ENCODE data around the gene GAPDH. TPM values are rescaled to one million over a fixed set of nuclear protein-coding genes. Genes with fewer than 3 reads are reported as not detected.

Gene GAPDH
- total RNA-seq, 1 donor from 2014 or later = 5,507 TPM

DNA sequence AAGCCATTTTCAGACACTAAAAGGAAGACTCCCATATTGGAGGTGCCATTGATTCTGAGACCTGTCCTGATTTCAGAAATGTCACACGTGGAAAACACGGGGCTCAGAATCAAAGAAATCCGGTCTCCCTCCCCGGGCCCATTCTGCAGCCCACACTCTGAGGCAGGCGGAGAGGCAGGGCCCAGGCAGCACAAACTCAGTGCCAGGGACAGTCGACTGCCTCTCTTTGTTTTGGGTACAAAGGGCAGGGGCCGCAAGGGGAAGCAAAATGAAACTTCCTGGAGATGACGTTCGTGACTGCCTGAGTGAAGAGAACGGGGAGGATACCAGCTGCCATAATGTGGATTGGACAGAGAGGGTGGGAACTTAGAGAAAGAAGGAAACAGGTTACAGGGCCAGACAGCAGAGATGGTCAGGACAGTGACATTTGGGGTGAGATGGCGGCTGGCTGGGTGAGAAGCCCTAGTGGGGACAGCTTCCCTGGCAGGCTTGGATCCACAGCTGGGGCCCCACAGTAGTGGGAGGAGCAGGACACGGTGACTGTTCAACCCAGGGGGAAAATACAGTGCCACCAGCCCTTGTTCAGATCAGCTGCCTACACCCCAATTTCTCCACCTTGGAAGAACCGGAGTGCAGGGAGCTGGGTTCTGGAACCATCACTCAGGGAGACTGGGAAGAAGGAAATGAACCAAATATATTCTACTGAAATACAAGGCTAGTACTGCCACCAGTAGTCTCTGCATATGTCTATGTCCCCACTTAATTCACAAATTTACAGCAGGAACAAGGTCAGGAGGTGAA is 8.1 kb downstream of the GAPDH start:
- peaks cover 44 to 57% (median 51%) of the 10 kb centered on the region in 3 donors for H3K4me1 ChIP-seq (ENCODE audit: control insufficient read depth in 3 of 3, insufficient read depth in 3 of 3, low read length in 3 of 3)
- no peaks in the 10 kb centered on the region for H3K27me3 ChIP-seq (ENCODE audit: control insufficient read depth in 3 of 3, insufficient read depth in 3 of 3, low read length in 3 of 3)
- H3K9ac ChIP-seq (ENCODE audit: low read depth in 1 of 3, low read length in 3 of 3) = peak overlapping the region in 2 of 3 donors; percentile 34 to 65
- peaks cover 37 to 49% (median 41%) of the 10 kb centered on the region in 3 donors for H3K36me3 ChIP-seq (ENCODE audit: control insufficient read depth in 3 of 3, insufficient read depth in 3 of 3, low read length in 3 of 3)
- H3K9me3 ChIP-seq (ENCODE audit: control insufficient read depth in 3 of 3, low read length in 3 of 3) = no peaks in the 10 kb centered on the region
- H3K27ac ChIP-seq (ENCODE audit: low read depth, low read length) = peak overlapping the region; percentile 76
- H3K4me3 ChIP-seq (ENCODE audit: low read length in 3 of 3) = no peak overlapping the region

DNA sequence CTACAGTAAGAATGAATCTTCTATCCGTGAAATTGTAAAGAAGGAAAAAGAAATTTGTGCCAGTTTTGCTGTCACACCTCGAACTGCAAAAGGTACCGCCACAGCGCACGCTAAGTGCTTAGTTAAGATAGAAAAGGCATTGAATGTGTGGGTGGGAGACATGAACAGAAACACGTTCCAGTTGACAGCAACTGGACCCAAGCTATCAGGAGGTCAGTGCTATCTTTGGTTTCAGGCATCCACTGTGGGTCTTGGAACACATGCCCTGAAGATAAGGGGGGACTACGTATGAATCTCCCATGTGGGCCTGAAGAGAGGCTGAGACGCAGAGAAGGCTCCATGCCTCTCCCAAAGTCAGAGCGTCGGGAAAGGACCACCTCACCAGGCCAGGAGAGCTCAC is 11.7 kb downstream of the GAPDH start:
- H3K9ac ChIP-seq (ENCODE audit: low read depth in 1 of 3, low read length in 3 of 3) = no peak overlapping the region
- no peaks in the 10 kb centered on the region for H3K27me3 ChIP-seq (ENCODE audit: control insufficient read depth in 3 of 3, insufficient read depth in 3 of 3, low read length in 3 of 3)
- no peak overlapping the region for H3K27ac ChIP-seq (ENCODE audit: low read depth, low read length)
- H3K36me3 ChIP-seq (ENCODE audit: control insufficient read depth in 3 of 3, insufficient read depth in 3 of 3, low read length in 3 of 3) = peaks cover 32 to 58% (median 46%) of the 10 kb centered on the region in 3 donors
- H3K4me1 ChIP-seq (ENCODE audit: control insufficient read depth in 3 of 3, insufficient read depth in 3 of 3, low read length in 3 of 3) = peaks cover 43 to 54% (median 45%) of the 10 kb centered on the region in 3 donors
- no peak overlapping the region for H3K4me3 ChIP-seq (ENCODE audit: low read length in 3 of 3)
- no peaks in the 10 kb centered on the region for H3K9me3 ChIP-seq (ENCODE audit: control insufficient read depth in 3 of 3, low read length in 3 of 3)

DNA sequence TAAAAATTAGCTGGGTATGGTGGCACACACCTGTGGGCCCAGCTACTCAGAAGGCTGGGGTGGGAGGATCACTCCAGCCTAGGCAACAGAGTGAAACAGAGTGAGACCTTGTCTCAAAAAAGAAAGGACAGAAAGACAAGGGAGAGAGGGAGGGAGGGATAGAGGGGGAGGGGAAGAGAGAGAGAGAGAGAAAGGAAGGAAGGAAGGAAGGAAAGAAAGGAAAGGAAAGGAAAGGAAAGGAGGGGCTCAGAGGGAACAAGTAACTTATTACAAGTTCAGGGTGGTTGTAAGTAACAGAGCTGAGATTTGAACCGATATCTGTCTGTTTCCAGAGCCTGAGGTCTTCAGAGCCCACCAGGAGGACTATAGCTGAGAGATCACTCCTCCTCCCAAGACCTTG is 13.2 kb downstream of the GAPDH start:
- peak overlapping the region; percentile 99 for H3K27ac ChIP-seq (ENCODE audit: low read depth, low read length)
- H3K27me3 ChIP-seq (ENCODE audit: control insufficient read depth in 3 of 3, insufficient read depth in 3 of 3, low read length in 3 of 3) = no peaks in the 10 kb centered on the region
- no peaks in the 10 kb centered on the region for H3K9me3 ChIP-seq (ENCODE audit: control insufficient read depth in 3 of 3, low read length in 3 of 3)
- H3K4me3 ChIP-seq (ENCODE audit: low read length in 3 of 3) = no peak overlapping the region
- H3K36me3 ChIP-seq (ENCODE audit: control insufficient read depth in 3 of 3, insufficient read depth in 3 of 3, low read length in 3 of 3) = peaks cover 32 to 55% (median 44%) of the 10 kb centered on the region in 3 donors
- H3K4me1 ChIP-seq (ENCODE audit: control insufficient read depth in 3 of 3, insufficient read depth in 3 of 3, low read length in 3 of 3) = peaks cover 46 to 54% (median 46%) of the 10 kb centered on the region in 3 donors
- no peak overlapping the region for H3K9ac ChIP-seq (ENCODE audit: low read depth in 1 of 3, low read length in 3 of 3)

DNA sequence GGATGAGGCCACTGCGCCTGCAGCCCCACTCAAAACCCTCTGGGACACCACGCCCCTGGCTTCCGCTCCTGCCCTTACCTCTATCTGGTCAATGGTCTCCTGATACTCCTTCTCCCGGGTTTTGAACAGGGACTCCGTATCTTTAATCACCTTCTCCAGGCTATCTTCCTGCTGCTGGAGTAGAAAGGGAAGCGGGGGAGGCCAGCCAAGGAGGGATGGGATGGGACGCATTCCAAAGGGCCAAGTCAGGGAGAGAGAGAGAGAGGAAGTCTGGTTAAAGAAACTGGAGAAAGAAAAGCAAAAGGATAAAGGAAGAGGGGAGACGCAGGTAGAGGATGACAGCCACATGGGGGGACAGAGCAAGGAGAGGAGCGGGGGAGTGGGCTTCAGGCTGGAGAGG is 13.7 kb downstream of the GAPDH start:
- no peak overlapping the region for H3K9ac ChIP-seq (ENCODE audit: low read depth in 1 of 3, low read length in 3 of 3)

DNA sequence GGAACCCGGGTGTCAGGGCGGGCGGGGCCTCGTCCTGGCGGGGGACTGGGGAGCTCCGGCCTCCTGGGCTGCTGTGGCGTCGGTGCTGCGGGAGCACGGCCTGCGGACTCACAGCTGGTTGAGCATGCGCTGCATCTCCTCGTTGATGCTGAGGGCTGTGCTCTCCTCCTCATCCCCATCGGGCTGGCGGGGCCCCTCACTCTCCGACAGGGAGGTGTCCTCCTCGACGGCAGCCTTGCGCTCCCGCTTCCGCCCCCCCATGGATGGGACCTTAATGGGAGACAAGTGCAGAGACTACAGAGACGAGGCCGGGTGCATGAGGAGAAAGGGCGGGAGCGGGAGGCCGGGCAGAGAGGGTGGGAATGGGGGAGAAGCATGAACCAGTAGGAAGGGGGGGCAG is 14.2 kb downstream of the GAPDH start:
- Histone ChIP-seq H3K9ac (ENCODE audit: low read depth in 1 of 3, low read length in 3 of 3) (no peak overlapping the region), H3K27me3 (ENCODE audit: control insufficient read depth in 3 of 3, insufficient read depth in 3 of 3, low read length in 3 of 3) (no peaks in the 10 kb centered on the region), H3K36me3 (ENCODE audit: control insufficient read depth in 3 of 3, insufficient read depth in 3 of 3, low read length in 3 of 3) (peaks cover 32 to 46% (median 40%) of the 10 kb centered on the region in 3 donors), H3K4me1 (ENCODE audit: control insufficient read depth in 3 of 3, insufficient read depth in 3 of 3, low read length in 3 of 3) (peaks cover 56 to 58% (median 56%) of the 10 kb centered on the region in 3 donors), H3K4me3 (ENCODE audit: low read length in 3 of 3) (no peak overlapping the region), H3K27ac (ENCODE audit: low read depth, low read length) (peak overlapping the region; percentile 99), H3K9me3 (ENCODE audit: control insufficient read depth in 3 of 3, low read length in 3 of 3) (no peaks in the 10 kb centered on the region)

More for the DNA sequence above, 13.7 kb downstream of the GAPDH start:
- no peaks in the 10 kb centered on the region for H3K27me3 ChIP-seq (ENCODE audit: control insufficient read depth in 3 of 3, insufficient read depth in 3 of 3, low read length in 3 of 3)
- no peak overlapping the region for H3K4me3 ChIP-seq (ENCODE audit: low read length in 3 of 3)
- H3K27ac ChIP-seq (ENCODE audit: low read depth, low read length) = peak overlapping the region; percentile 99
- H3K4me1 ChIP-seq (ENCODE audit: control insufficient read depth in 3 of 3, insufficient read depth in 3 of 3, low read length in 3 of 3) = peaks cover 50 to 54% (median 50%) of the 10 kb centered on the region in 3 donors
- peaks cover 32 to 50% (median 42%) of the 10 kb centered on the region in 3 donors for H3K36me3 ChIP-seq (ENCODE audit: control insufficient read depth in 3 of 3, insufficient read depth in 3 of 3, low read length in 3 of 3)
- no peaks in the 10 kb centered on the region for H3K9me3 ChIP-seq (ENCODE audit: control insufficient read depth in 3 of 3, low read length in 3 of 3)

DNA sequence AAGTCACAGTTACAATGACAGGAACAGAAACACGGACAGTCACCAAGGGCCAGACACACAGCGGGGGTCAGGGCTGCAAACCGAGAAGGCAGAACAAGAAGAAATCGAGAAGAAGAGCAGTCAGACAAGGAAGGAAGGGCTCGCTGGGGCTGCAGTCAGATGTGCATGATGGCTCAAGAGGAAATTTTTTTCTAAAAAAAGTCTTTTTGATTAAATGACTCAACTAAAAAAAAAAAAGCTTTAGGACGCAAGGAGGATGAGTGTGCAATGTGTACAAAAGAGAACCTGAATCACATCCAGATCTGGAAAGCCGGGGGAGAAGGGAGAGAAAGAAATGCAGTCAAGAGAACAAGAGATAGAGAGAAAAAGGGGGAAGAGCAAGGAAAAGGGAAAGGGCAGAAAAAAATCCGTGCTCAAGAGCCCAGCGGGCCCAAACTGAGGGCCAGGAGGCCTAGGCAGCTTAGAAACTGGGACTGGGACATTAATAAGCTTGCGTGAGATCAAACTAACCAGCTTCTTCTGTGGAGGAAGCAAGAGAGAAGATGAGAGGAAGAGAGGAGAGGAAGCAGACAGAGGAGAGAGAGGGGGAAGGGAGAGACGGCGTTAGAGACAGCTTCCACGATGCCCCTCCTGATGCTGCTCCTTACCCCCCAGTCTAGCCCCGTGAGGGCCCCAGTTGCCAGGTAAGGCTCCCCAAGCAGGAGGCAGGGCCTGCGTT is 14.8 kb downstream of the GAPDH start:
- Histone ChIP-seq H3K27ac (ENCODE audit: low read depth, low read length) (peak overlapping the region; percentile 99), H3K9me3 (ENCODE audit: control insufficient read depth in 3 of 3, low read length in 3 of 3) (no peaks in the 10 kb centered on the region), H3K27me3 (ENCODE audit: control insufficient read depth in 3 of 3, insufficient read depth in 3 of 3, low read length in 3 of 3) (no peaks in the 10 kb centered on the region), H3K9ac (ENCODE audit: low read depth in 1 of 3, low read length in 3 of 3) (peak overlapping the region; percentile 13 to 94 (median 84)), H3K36me3 (ENCODE audit: control insufficient read depth in 3 of 3, insufficient read depth in 3 of 3, low read length in 3 of 3) (peaks cover 32 to 46% (median 40%) of the 10 kb centered on the region in 3 donors), H3K4me3 (ENCODE audit: low read length in 3 of 3) (peak overlapping the region in 1 of 3 donors; percentile 90), H3K4me1 (ENCODE audit: control insufficient read depth in 3 of 3, insufficient read depth in 3 of 3, low read length in 3 of 3) (peaks cover 61 to 64% (median 62%) of the 10 kb centered on the region in 3 donors)

DNA sequence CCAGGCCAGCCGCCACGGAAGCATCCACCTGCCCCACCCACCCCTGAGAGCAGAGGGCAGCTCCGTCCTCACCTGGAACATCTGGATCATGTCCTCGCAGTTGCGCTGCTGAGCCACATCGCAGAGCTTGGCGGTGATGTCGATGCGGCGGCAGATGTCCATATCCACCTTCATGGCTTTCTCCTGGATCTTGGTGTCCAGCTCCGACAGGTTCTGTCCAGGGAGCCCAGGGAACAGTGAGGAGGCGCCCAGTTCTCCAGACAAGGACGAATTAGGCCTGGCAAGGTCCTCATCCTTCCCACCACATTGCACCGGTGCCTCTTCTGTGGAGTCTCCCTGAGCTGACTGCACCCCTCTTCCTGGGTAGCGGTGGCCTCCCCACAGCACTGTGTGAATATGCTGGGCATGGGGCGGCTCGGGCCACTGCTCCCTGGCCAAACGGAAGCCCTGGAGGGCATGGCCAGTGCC is 15.4 kb downstream of the GAPDH start:
- Histone ChIP-seq H3K4me3 (ENCODE audit: low read length in 3 of 3) (peak overlapping the region in 2 of 3 donors; percentile 76 to 90), H3K9ac (ENCODE audit: low read depth in 1 of 3, low read length in 3 of 3) (peak overlapping the region; percentile 13 to 94 (median 84)), H3K9me3 (ENCODE audit: control insufficient read depth in 3 of 3, low read length in 3 of 3) (no peaks in the 10 kb centered on the region), H3K36me3 (ENCODE audit: control insufficient read depth in 3 of 3, insufficient read depth in 3 of 3, low read length in 3 of 3) (peaks cover 27 to 40% (median 34%) of the 10 kb centered on the region in 3 donors), H3K4me1 (ENCODE audit: control insufficient read depth in 3 of 3, insufficient read depth in 3 of 3, low read length in 3 of 3) (peaks cover 64 to 70% (median 67%) of the 10 kb centered on the region in 3 donors), H3K27ac (ENCODE audit: low read depth, low read length) (peak overlapping the region; percentile 99), H3K27me3 (ENCODE audit: control insufficient read depth in 3 of 3, insufficient read depth in 3 of 3, low read length in 3 of 3) (no peaks in the 10 kb centered on the region)

DNA sequence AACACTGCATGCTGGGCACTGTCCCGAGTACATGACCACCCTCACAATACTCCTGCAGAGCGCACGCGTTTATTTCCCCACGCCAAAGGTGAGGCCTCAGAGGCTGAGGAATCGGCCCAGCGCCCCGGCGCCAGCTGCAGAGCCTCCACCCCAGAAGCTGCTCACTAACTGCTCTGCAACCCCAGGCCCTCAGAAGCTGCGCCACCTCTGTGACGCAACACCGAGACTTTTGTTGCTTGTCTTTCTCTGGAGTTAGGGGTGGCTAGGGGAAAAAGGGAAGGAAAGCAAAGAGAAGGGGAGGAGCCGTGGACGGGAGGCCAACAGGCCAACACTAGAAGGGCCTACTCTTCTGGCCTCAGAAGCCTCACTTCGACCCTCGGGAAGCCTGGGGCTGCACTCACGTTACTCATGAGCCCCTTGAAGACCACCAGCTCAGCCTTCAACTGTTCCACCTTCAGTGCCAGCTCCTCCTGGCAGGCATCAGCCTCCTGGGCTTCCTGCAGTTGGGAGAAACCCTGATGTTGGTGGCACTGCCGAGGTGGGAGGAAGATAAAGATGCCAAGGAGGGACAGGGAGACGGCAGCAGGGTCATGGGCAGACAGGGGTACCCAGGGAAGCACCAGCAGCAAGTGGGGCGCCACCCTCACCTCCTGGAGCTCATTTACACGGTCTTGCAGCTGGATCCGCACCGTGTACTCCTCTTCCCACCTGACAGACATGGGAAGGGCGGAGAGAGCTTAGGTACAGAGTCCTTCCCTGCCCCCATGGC is 16.2 kb downstream of the GAPDH start:
- Histone ChIP-seq H3K9ac (ENCODE audit: low read depth in 1 of 3, low read length in 3 of 3) (peak overlapping the region; percentile 79 to 94 (median 84)), H3K27me3 (ENCODE audit: control insufficient read depth in 3 of 3, insufficient read depth in 3 of 3, low read length in 3 of 3) (no peaks in the 10 kb centered on the region), H3K27ac (ENCODE audit: low read depth, low read length) (peak overlapping the region; percentile 99), H3K36me3 (ENCODE audit: control insufficient read depth in 3 of 3, insufficient read depth in 3 of 3, low read length in 3 of 3) (peaks cover 27 to 40% (median 35%) of the 10 kb centered on the region in 3 donors), H3K4me3 (ENCODE audit: low read length in 3 of 3) (peak overlapping the region; percentile 50 to 90 (median 76)), H3K4me1 (ENCODE audit: control insufficient read depth in 3 of 3, insufficient read depth in 3 of 3, low read length in 3 of 3) (peaks cover 69 to 76% (median 71%) of the 10 kb centered on the region in 3 donors), H3K9me3 (ENCODE audit: control insufficient read depth in 3 of 3, low read length in 3 of 3) (no peaks in the 10 kb centered on the region)

DNA sequence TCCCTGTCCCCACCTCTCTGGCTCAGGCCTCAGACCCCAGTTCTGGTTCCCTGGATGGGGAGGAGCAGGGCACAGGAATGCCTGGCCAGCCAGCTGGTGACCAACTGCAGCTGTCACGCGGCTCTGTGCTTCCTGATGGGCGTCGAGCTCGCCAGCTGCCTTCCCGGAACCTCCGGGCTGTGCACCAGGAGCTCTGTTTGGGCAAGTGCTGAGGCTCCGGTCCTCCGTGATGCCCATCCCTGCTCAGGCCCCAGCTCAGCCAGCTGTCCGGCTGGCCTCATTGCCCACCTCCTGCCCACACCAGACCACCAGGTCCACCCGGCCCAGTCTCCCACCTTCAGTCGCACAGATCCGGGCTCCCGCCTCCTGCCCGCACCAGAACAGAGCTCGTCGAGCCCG is 16.7 kb downstream of the GAPDH start:
- Histone ChIP-seq H3K4me3 (ENCODE audit: low read length in 3 of 3) (peak overlapping the region; percentile 74 to 90 (median 76)), H3K4me1 (ENCODE audit: control insufficient read depth in 3 of 3, insufficient read depth in 3 of 3, low read length in 3 of 3) (peaks cover 69 to 76% (median 71%) of the 10 kb centered on the region in 3 donors), H3K36me3 (ENCODE audit: control insufficient read depth in 3 of 3, insufficient read depth in 3 of 3, low read length in 3 of 3) (peaks cover 24 to 34% (median 30%) of the 10 kb centered on the region in 3 donors)

More for the DNA sequence above, 16.7 kb downstream of the GAPDH start:
- H3K27me3 ChIP-seq (ENCODE audit: control insufficient read depth in 3 of 3, insufficient read depth in 3 of 3, low read length in 3 of 3) = no peaks in the 10 kb centered on the region
- H3K9ac ChIP-seq (ENCODE audit: low read depth in 1 of 3, low read length in 3 of 3) = peak overlapping the region; percentile 83 to 94 (median 84)
- peak overlapping the region; percentile 99 for H3K27ac ChIP-seq (ENCODE audit: low read depth, low read length)
- H3K9me3 ChIP-seq (ENCODE audit: control insufficient read depth in 3 of 3, low read length in 3 of 3) = no peaks in the 10 kb centered on the region

Measured in skeletal muscle tissue (tissue), 4 donors.